Tibial nerve (tissue), 3 donors: ENCODE results near the gene KIRREL3.

ENCODE experiments used
- CTCF ChIP-seq, 5 experiments: fragments of 200-600 bp in 3 of 5; fragments of 450-650 bp in 2 of 5; sonication (generic) in 3 of 5; IDR thresholded peaks; one replicate each; pipeline ENCODE4 v1.5.1; 2016 to 2019; ENCODE audit warnings: antibody characterized with exemption in 5 of 5, mild to moderate bottlenecking in 3 of 5, moderate library complexity in 2 of 5
- POLR2A ChIP-seq, 2 donors: fragments of 450-650 bp; IDR thresholded peaks; one replicate each; pipeline ENCODE4 v1.6.1; 2017; ENCODE audit warnings: antibody characterized with exemption in 2 of 2, mild to moderate bottlenecking in 2 of 2, moderate library complexity in 2 of 2

DNA sequence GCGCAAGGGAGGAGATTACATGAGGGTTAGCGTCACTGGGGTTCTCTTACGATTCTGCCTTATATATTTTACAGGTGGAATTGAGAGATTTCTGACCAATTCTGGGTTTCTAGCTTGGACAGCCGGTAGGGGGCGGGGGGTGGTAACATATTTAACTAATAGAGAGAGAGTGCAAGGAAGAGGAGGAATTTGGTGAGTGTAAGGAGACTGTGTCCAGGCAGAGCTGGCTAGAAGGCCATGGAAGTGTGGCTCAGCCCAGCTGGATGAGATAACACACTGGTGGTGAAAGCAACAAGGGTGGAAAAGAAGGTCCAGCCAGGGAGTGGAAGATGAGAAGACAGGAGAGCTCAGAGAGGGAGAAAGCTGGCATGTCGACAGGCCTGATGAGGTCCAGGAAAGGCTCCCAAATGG, 588.6 kb downstream of the KIRREL3 start:
- TF ChIP-seq CTCF (IDR thresholded peaks at IDR 0.05) (no peak), POLR2A (IDR thresholded peaks at IDR 0.05) (no peak)
